Heart left ventricle (tissue), 16 donors: ENCODE measurements around the gene ADGRD2. TPM values are rescaled to one million over a fixed set of nuclear protein-coding genes. Genes with fewer than 3 reads are reported as not detected.

Experiments
- ATAC-seq, 4 donors: fragments of 200-7000 bp; cut with Tn5 transposase; one replicate each; pipeline ENCODE4 v1.9.1; 2020 to 2022; ENCODE audit warnings: moderate library complexity in 4 of 4, mild to moderate bottlenecking in 3 of 4, moderate number of reproducible peaks in 1 of 4
- DNase-seq, 5 donors: peaks; one replicate each; pipeline ENCODE4 v3.0.0-alpha.2; 2020
- H3K27ac ChIP-seq, 12 donors: fragments of 200-600 bp; sonication (generic) in 4 of 12; one replicate each; pipeline versions ENCODE4 v1.5.0 to v1.8.0; 2016 to 2022; ENCODE audit warnings: mild to moderate bottlenecking in 2 of 12
- H3K27me3 ChIP-seq, 9 donors: fragments of 200-600 bp; sonication (generic) in 2 of 9; one replicate each; pipeline versions ENCODE4 v1.5.1 to v1.8.0; 2016 to 2022; ENCODE audit warnings: mild to moderate bottlenecking in 3 of 9
- H3K36me3 ChIP-seq, 9 donors: fragments of 200-600 bp; sonication (generic) in 2 of 9; one replicate each; pipeline versions ENCODE4 v1.5.0 to v1.8.0; 2018 to 2022; ENCODE audit warnings: mild to moderate bottlenecking in 2 of 9
- H3K4me1 ChIP-seq, 12 donors: fragments of 200-600 bp; sonication (generic) in 4 of 12; one replicate each; pipeline versions ENCODE4 v1.5.0 to v1.8.0; 2016 to 2022; ENCODE audit warnings: mild to moderate bottlenecking in 3 of 12
- H3K4me3 ChIP-seq, 12 donors: fragments of 200-600 bp; sonication (generic) in 4 of 12; one replicate each; pipeline versions ENCODE4 v1.5.0 to v1.8.0; 2017 to 2022; ENCODE audit warnings: mild to moderate bottlenecking in 9 of 12, moderate library complexity in 4 of 12
- H3K9me3 ChIP-seq, 12 donors: fragments of 200-600 bp; sonication (generic) in 4 of 12; one replicate each; pipeline versions ENCODE4 v1.5.0 to v1.8.0; 2016 to 2022; ENCODE audit warnings: mild to moderate bottlenecking in 1 of 12
- CTCF ChIP-seq, 12 donors: fragments of 200-600 bp; sonication (generic) in 4 of 12; IDR thresholded peaks; one replicate each; pipeline versions ENCODE4 v1.5.0 to v1.8.0; 2018 to 2022; ENCODE audit warnings: antibody characterized with exemption in 12 of 12, mild to moderate bottlenecking in 5 of 12
- POLR2A ChIP-seq, 2 donors: fragments of 450-650 bp; IDR thresholded peaks; one replicate each; pipeline ENCODE4 v1.6.1; 2017; ENCODE audit warnings: antibody characterized with exemption in 2 of 2, mild to moderate bottlenecking in 2 of 2, moderate library complexity in 2 of 2
- WGBS, 4 donors: extraction: QIAGEN DNeasy Blood & Tissue Kit in 2 of 4; methylation state at CpG; one replicate each; pipeline versions ENCODE4 v1.1.5 to v1.1.7; 2013 to 2018; 5-methylcytosine and 5-hydroxymethylcytosine counted together
- intact Hi-C, 10 donors: fragments of 100-400 bp; cut with DNase I; formaldehyde crosslinking; loops; one replicate each; pipeline versions ENCODE4 v1.11.1 to v1.14.2; 2022
- polyA plus RNA-seq, 2 donors: library from polyadenylated mRNA; stranded (reverse); fragments of 200-250 nt; gene quantifications; one replicate each; pipeline ENCODE4 v1.2.3, GENCODE V29; 2013
- total RNA-seq, 9 donors: library from RNA; depleted of rRNA in 2 of 9; stranded (reverse); fragments of >200 nt in 2 of 9; fragmentation: NEBNext Ultra II Directional in 3 of 9; extraction: Animal tissue kit (Norgen Biotek cat#: 25700) in 3 of 9; gene quantifications; one replicate each; pipeline versions ENCODE4 v1.1.0 to v1.2.4, GENCODE V29; 2016 to 2023
- donor health status: ischemic (EF 13 %, LVEDD 7.1; RV severe dilation, severe dysfunction).
- donor health status: healthy with polysubstance abuse.
- donor health status: DM: no; HTN: yes; CAD: no.
- donor health status: DM: no; HTN: no; CAD: no.
- donor health status: ischemic (EF 25% LVEDD 6.9; RV normal size, moderate dysfunction).
- donor health status: ischemic (EF 25% LVEDD 5.7; RV mildly dilated, moderate dysfunction).
- donor health status: healthy.
- donor health status: DM: yes; HTN: yes; CAD: no.
- donor health status: ischemic (EF 35%, LVEDD 5.7; RV mildly dilated, moderate dysfunction).
- donor health status: nonischemic (EF 11% LVEDD 7.7; RV severe dilation, severe dysfunction).
- donor health status: DM: yes; HTN: yes; CAD: no.
- donor health status: PGD.
- donor health status: ischemic (EF 29% LVEDD 5.4; RV normal size, mild dysfunction).
- donor health status: nonischemic (EF 23%, LVEDD 6.1; RV moderate dilation, normal function).

The ADGRD2 gene
- total and polyA plus RNA-seq, 11 donors: not detected

DNA sequence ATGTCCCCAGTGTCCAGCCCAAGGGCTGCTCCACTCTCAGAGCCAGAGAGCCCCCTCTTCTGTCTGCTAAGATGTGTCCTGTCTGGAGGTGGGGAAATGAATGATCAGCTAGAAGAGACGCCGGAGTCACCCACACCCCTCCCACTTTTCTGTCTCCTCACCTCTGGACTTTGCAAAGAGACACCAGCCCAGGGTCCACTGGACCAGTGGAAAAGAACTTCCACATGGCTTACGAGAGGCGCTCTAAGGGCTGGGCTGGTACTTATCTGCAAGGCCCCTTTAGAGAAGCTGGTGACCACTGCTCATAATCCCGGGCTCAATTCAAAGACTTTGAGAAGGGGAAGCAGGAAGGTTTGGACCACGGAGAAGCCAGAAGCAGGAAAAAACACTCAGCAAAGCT is 47.8 kb downstream of the ADGRD2 start:
- no peak for DNase-seq
- Histone ChIP-seq H3K9me3 (no peaks in the 10 kb centered on the region), H3K27me3 (peaks cover 3 to 50% (median 28%) of the 10 kb centered on the region in 9 donors), H3K36me3 (no peaks in the 10 kb centered on the region), H3K4me3 (no peak overlapping the region), H3K27ac (no peak overlapping the region), H3K4me1 (peaks cover 0 to 3% (median 0%) of the 10 kb centered on the region in 12 donors)
- ATAC-seq: no peak
- 55 to 71% (median 64%) methylated on average over 6 of the region's 6 CpGs for WGBS, 4 donors
- TF ChIP-seq POLR2A (IDR thresholded peaks at IDR 0.05) (no peak), CTCF (IDR thresholded peaks at IDR 0.05) (no peak)
- intact Hi-C loops: no loop called here

DNA sequence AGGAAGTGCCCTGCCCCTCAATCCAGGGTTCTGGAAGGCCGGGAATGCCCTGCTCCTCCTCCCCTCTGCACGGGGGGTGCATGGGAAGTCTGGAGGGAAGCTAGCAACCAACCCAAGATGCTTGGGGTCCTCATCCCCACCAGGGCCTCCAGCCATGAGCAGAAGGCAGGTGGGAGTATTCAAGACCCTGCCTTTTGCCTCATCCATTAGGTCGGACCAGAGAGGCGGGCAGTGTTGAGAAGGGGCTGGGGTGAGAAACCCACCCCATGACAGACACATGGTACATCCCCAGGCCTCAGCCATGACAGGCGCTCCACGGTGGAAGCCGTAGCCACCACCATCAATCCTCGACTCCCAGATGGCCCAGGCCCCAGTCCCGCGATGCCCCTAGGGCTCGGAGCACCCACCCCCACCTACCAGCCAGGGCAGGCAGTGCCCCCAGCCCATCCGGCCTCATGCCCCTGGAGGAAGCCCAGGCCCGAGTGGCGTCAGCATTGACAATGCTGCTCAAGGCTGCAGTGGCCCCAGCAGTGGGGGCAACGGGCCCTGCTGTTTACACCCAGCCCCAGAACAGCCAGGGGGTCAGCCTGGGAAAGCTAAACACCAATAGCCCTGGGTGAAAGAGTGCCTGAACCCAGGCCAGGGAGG is 48.4 kb downstream of the ADGRD2 start:
- intact Hi-C loops: no loop called here
- H3K27me3 ChIP-seq: peaks cover 6 to 56% (median 34%) of the 10 kb centered on the region in 9 donors
- H3K27ac ChIP-seq: no peak overlapping the region
- no peak for TF ChIP-seq CTCF (IDR thresholded peaks at IDR 0.05)
- TF ChIP-seq POLR2A (IDR thresholded peaks at IDR 0.05): no peak
- H3K9me3 ChIP-seq: no peaks in the 10 kb centered on the region
- ATAC-seq (no peak), DNase-seq (peak in 1 of 5 donors; percentile 36)
- H3K4me1 ChIP-seq: peaks cover 0 to 9% (median 0%) of the 10 kb centered on the region in 12 donors
- WGBS, 4 donors: 65 to 80% (median 74%) methylated on average over 5 to 15 of the region's 15 CpGs
- H3K4me3 ChIP-seq: no peak overlapping the region
- no peaks in the 10 kb centered on the region for H3K36me3 ChIP-seq

DNA sequence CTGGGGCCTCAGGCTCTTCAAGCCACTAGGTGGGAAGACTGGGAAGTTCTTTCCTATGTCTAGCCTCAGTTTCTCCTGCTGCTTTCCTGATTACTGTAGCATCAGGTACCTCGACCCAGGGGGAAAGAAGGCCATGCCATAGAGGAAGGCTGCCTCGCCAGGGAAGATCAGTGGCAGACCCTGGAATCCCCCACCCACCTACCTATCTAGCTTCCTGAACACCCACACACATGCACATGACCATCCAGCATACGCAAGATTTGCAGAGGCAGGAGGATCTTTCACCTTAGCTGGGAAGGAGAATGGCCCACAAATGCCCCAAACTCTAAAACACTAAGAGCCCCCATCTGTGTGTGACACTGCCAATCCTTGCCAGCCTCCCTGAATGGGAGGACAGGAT is 49.0 kb downstream of the ADGRD2 start:
- Histone ChIP-seq H3K4me3 (no peak overlapping the region), H3K4me1 (peaks cover 0 to 15% (median 2%) of the 10 kb centered on the region in 12 donors), H3K27me3 (peaks cover 11 to 62% (median 40%) of the 10 kb centered on the region in 9 donors), H3K27ac (no peak overlapping the region), H3K36me3 (no peaks in the 10 kb centered on the region), H3K9me3 (no peaks in the 10 kb centered on the region)
- DNase-seq (no peak), ATAC-seq (no peak)
- TF ChIP-seq POLR2A (IDR thresholded peaks at IDR 0.05): no peak
- TF ChIP-seq CTCF (IDR thresholded peaks at IDR 0.05): no peak
- intact Hi-C loops: no loop called here
- WGBS, 4 donors: 83 to 98% (median 89%) methylated on average over 2 to 3 of the region's 3 CpGs

GRCh38 chr9:124500028-124500795 is 50.0 kb downstream of the ADGRD2 start:
- Histone ChIP-seq H3K4me3 (no peak overlapping the region), H3K9me3 (no peaks in the 10 kb centered on the region), H3K36me3 (no peaks in the 10 kb centered on the region), H3K4me1 (peaks cover 0 to 23% (median 4%) of the 10 kb centered on the region in 12 donors), H3K27ac (no peak overlapping the region), H3K27me3 (peaks cover 17 to 67% (median 48%) of the 10 kb centered on the region in 9 donors)
- TF ChIP-seq CTCF (IDR thresholded peaks at IDR 0.05) (no peak), POLR2A (IDR thresholded peaks at IDR 0.05) (no peak)
- intact Hi-C loops: no loop called here
- 90 to 92% (median 91%) methylated on average over 16 to 40 of the region's 40 CpGs for WGBS, 4 donors
- peak in 2 of 5 donors; percentile 18 to 47 for DNase-seq
- no peak for ATAC-seq
